Neuronal stem cell (in vitro differentiated cells): ENCODE results near the gene VPS16.

Experiments used
- DNase-seq: peaks from one replicate; pipeline ENCODE4 v3.0.0-alpha.2; 2013; ENCODE audit warnings: low spot score
- H2AFZ ChIP-seq: one replicate; pipeline ENCODE4 v1.6.1; 2013; ENCODE audit warnings: mild to moderate bottlenecking, low read length, inconsistent platforms
- H2AK5ac ChIP-seq: 2 replicates; pipeline ENCODE4 v1.6.1; 2013; ENCODE audit warnings: low read depth, mild to moderate bottlenecking, inconsistent platforms, low read length, moderate library complexity, mixed read lengths
- H2BK120ac ChIP-seq: 2 replicates; pipeline ENCODE4 v1.6.1; 2013; ENCODE audit warnings: low read depth, mild to moderate bottlenecking, inconsistent platforms, low read length, moderate library complexity, mixed read lengths
- H2BK12ac ChIP-seq: one replicate; pipeline ENCODE4 v1.6.1; 2013; ENCODE audit warnings: low read length, inconsistent platforms
- H2BK15ac ChIP-seq: 2 replicates; pipeline ENCODE4 v1.6.1; 2013; ENCODE audit warnings: mild to moderate bottlenecking, low read length, inconsistent platforms, mixed read lengths
- H2BK5ac ChIP-seq: one replicate; pipeline ENCODE4 v1.6.1; 2013; ENCODE audit warnings: inconsistent platforms, mild to moderate bottlenecking, low read length, moderate library complexity
- H3K14ac ChIP-seq: one replicate; pipeline ENCODE4 v1.6.1; 2013; ENCODE audit warnings: low read length, inconsistent platforms
- H3K18ac ChIP-seq: 2 replicates; pipeline ENCODE4 v1.6.1; 2013; ENCODE audit warnings: low read length, inconsistent platforms
- H3K23ac ChIP-seq: 2 replicates; pipeline ENCODE4 v1.6.1; 2013; ENCODE audit warnings: low read depth, mild to moderate bottlenecking, mixed read lengths, low read length, inconsistent platforms; ENCODE audit not compliant: poor library complexity
- H3K27ac ChIP-seq: replicated peaks from 3 replicates; pipeline ENCODE4 v1.5.1; 2013; ENCODE audit warnings: low read length, inconsistent platforms
- H3K27me3 ChIP-seq, 3 experiments: 2 replicates each; pipeline ENCODE4 v1.6.1; 2013; ENCODE audit warnings: low read length in 3 of 3, mild to moderate bottlenecking in 2 of 3, inconsistent platforms in 1 of 3, low read depth in 1 of 3, mixed read lengths in 1 of 3, moderate library complexity in 1 of 3; ENCODE audit not compliant: control insufficient read depth in 3 of 3, insufficient read depth in 3 of 3
- H3K36me3 ChIP-seq, 2 donors: replicated peaks in 1 of 2; 2 replicates each; pipeline ENCODE4 v1.6.1; 2013; ENCODE audit warnings: low read length in 2 of 2; ENCODE audit not compliant: control insufficient read depth in 2 of 2, insufficient read depth in 2 of 2
- H3K4ac ChIP-seq: 2 replicates; pipeline ENCODE4 v1.6.1; 2013; ENCODE audit warnings: inconsistent platforms, mild to moderate bottlenecking, low read length, moderate library complexity
- H3K4me1 ChIP-seq, 2 donors: 1 replicate in 1 of 2; 2 replicates in 1 of 2; pipeline ENCODE4 v1.6.1; 2013; ENCODE audit warnings: low read length in 2 of 2, low read depth in 1 of 2; ENCODE audit not compliant: control insufficient read depth in 2 of 2, insufficient read depth in 1 of 2
- H3K4me2 ChIP-seq: one replicate; pipeline ENCODE4 v1.6.1; 2013; ENCODE audit warnings: mild to moderate bottlenecking, low read length, inconsistent platforms; ENCODE audit not compliant: insufficient read depth, poor library complexity, severe bottlenecking
- H3K4me3 ChIP-seq, 2 donors: 2 replicates each; pipeline ENCODE4 v1.5.1; 2013; ENCODE audit warnings: low read length in 2 of 2, mild to moderate bottlenecking in 2 of 2, inconsistent platforms in 1 of 2, moderate library complexity in 1 of 2
- H3K79me1 ChIP-seq: one replicate; pipeline ENCODE4 v1.6.1; 2013; ENCODE audit warnings: low read depth, mild to moderate bottlenecking, inconsistent platforms, low read length, moderate library complexity
- H3K9ac ChIP-seq: one replicate; pipeline ENCODE4 v1.6.1; 2013; ENCODE audit warnings: mild to moderate bottlenecking, low read depth, low read length, inconsistent platforms; ENCODE audit not compliant: poor library complexity
- H3K9me3 ChIP-seq, 2 donors: replicated peaks in 1 of 2; 2 replicates each; pipeline versions ENCODE3 to v1.6.1; 2013; ENCODE audit warnings: low read length in 2 of 2, mild to moderate bottlenecking in 2 of 2, inconsistent platforms in 1 of 2, low read depth in 1 of 2, mixed read lengths in 1 of 2, moderate library complexity in 1 of 2; ENCODE audit not compliant: control insufficient read depth in 2 of 2, insufficient read depth in 1 of 2
- H4K8ac ChIP-seq: one replicate; pipeline ENCODE4 v1.6.1; 2013; ENCODE audit warnings: low read depth, mild to moderate bottlenecking, inconsistent platforms, low read length, moderate library complexity
- H4K91ac ChIP-seq: one replicate; pipeline ENCODE4 v1.6.1; 2013; ENCODE audit warnings: low read length, low read depth, mild to moderate bottlenecking, inconsistent platforms; ENCODE audit not compliant: poor library complexity
- WGBS, 2 donors: extraction: QIAGEN DNeasy Blood & Tissue Kit; methylation state at CpG; one replicate each; pipeline ENCODE4 v1.1.7; 2013; ENCODE audit warnings: missing lambda C conversion rate in 2 of 2, mixed read lengths in 1 of 2; ENCODE audit not compliant: insufficient read length in 2 of 2, insufficient replicate concordance in 1 of 2; ENCODE audit errors: extremely low coverage in 2 of 2; 5-methylcytosine and 5-hydroxymethylcytosine counted together

VPS16 gene

GRCh38 chr20:2873747-2874041 is 33.1 kb downstream of the VPS16 start:
- peaks cover 2% of the 10 kb centered on the region for H3K79me1 ChIP-seq
- no CpG with 5 or more reads among the region's 29 CpGs for WGBS, 2 donors
- DNase-seq = peak; percentile 65

DNA sequence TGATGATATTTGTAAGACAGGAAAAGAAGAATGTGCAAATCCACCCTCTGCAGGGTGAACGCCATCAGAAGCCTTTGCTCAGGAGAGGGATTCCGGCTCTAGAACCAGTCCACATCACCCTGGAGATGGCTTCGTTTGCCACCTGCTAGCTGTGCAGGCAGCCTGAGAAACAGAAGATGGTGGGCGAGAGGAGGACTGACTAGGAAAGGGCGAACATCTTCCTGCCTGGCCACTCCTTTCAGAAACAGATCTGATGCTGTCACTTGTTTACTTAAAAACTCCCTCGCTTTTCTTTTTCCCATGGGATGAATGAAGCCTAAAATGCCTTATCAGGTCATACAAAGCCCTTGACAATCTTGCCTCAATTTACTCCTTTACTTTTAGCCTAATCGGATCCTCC is 33.9 kb downstream of the VPS16 start:
- H2BK120ac ChIP-seq = no peak overlapping the region
- H3K4me3 ChIP-seq = peak overlapping the region; percentile 43 to 95
- DNase-seq = no peak
- no CpG with 5 or more reads among the region's 7 CpGs for WGBS, 2 donors
- no peak overlapping the region for H3K27ac ChIP-seq
- peaks cover 3% of the 10 kb centered on the region for H3K79me1 ChIP-seq
- H3K36me3 ChIP-seq = peaks cover 3 to 45% of the 10 kb centered on the region in 2 donors
- H2BK5ac ChIP-seq = no peak overlapping the region
- no peak overlapping the region for H2AK5ac ChIP-seq
- no peak overlapping the region for H2BK15ac ChIP-seq
- H3K4ac ChIP-seq = no peak overlapping the region
- H2BK12ac ChIP-seq = no peak overlapping the region
- no peak overlapping the region for H3K9ac ChIP-seq
- H3K4me2 ChIP-seq = peak overlapping the region; percentile 43
- H3K23ac ChIP-seq = no peak overlapping the region
- peaks cover 12 to 19% of the 10 kb centered on the region in 2 donors for H3K4me1 ChIP-seq
- H4K91ac ChIP-seq = no peak overlapping the region
- no peak overlapping the region for H3K18ac ChIP-seq
- H3K9me3 ChIP-seq = no peaks in the 10 kb centered on the region
- H3K27me3 ChIP-seq = peaks cover 0 to 4% (median 0%) of the 10 kb centered on the region in 3 experiments
- no peak overlapping the region for H2AFZ ChIP-seq
- H3K14ac ChIP-seq = no peak overlapping the region
- H4K8ac ChIP-seq = no peak overlapping the region

More at GRCh38 chr20:2873747-2874041, 33.1 kb downstream of the VPS16 start:
- no peak overlapping the region for H2BK12ac ChIP-seq
- no peaks in the 10 kb centered on the region for H3K9me3 ChIP-seq
- H2BK120ac ChIP-seq = peak overlapping the region; percentile 19
- peak overlapping the region; percentile 87 for H3K27ac ChIP-seq
- peak overlapping the region; percentile 78 for H3K18ac ChIP-seq
- no peak overlapping the region for H3K23ac ChIP-seq
- no peak overlapping the region for H4K91ac ChIP-seq
- no peak overlapping the region for H3K4ac ChIP-seq
- H3K4me1 ChIP-seq = peaks cover 12 to 19% of the 10 kb centered on the region in 2 donors
- peaks cover 0 to 4% (median 0%) of the 10 kb centered on the region in 3 experiments for H3K27me3 ChIP-seq
- peak overlapping the region; percentile 32 for H3K9ac ChIP-seq
- peak overlapping the region; percentile 40 for H2BK5ac ChIP-seq
- H3K4me3 ChIP-seq = peak overlapping the region; percentile 86 to 95
- no peak overlapping the region for H3K14ac ChIP-seq
- peak overlapping the region; percentile 84 for H2AFZ ChIP-seq
- peaks cover 3 to 39% of the 10 kb centered on the region in 2 donors for H3K36me3 ChIP-seq
- no peak overlapping the region for H2AK5ac ChIP-seq
- H4K8ac ChIP-seq = no peak overlapping the region
- H3K4me2 ChIP-seq = peak overlapping the region; percentile 47
- H2BK15ac ChIP-seq = no peak overlapping the region

GRCh38 chr20:2875690-2876203 is 35.2 kb downstream of the VPS16 start:
- Histone ChIP-seq H3K4me1 (peaks cover 10 to 14% of the 10 kb centered on the region in 2 donors), H3K4ac (no peak overlapping the region), H3K23ac (no peak overlapping the region), H3K9ac (peak overlapping the region; percentile 7), H4K91ac (no peak overlapping the region), H2AK5ac (no peak overlapping the region), H3K36me3 (peaks cover 3 to 58% of the 10 kb centered on the region in 2 donors), H3K27me3 (peaks cover 0 to 4% (median 0%) of the 10 kb centered on the region in 3 experiments), H4K8ac (no peak overlapping the region), H2BK15ac (no peak overlapping the region), H2BK120ac (no peak overlapping the region), H3K79me1 (peaks cover 3% of the 10 kb centered on the region), H2BK5ac (no peak overlapping the region), H3K4me2 (no peak overlapping the region), H2AFZ (no peak overlapping the region), H3K27ac (no peak overlapping the region), H3K18ac (no peak overlapping the region), H3K4me3 (no peak overlapping the region), H2BK12ac (no peak overlapping the region), H3K14ac (no peak overlapping the region), H3K9me3 (no peaks in the 10 kb centered on the region)
- no peak for DNase-seq
- WGBS, 2 donors = no CpG with 5 or more reads among the region's 5 CpGs

- Histone ChIP-seq H2BK12ac (no peak overlapping the region), H2AK5ac (no peak overlapping the region), H4K8ac (no peak overlapping the region), H3K27me3 (no peaks in the 10 kb centered on the region), H2BK15ac (no peak overlapping the region), H3K4me2 (no peak overlapping the region), H3K9ac (no peak overlapping the region), H3K4me3 (no peak overlapping the region), H3K14ac (no peak overlapping the region), H2BK120ac (no peak overlapping the region), H3K23ac (no peak overlapping the region), H3K9me3 (no peaks in the 10 kb centered on the region), H3K18ac (no peak overlapping the region), H3K36me3 (peaks cover 3 to 71% of the 10 kb centered on the region in 2 donors), H4K91ac (no peak overlapping the region), H3K79me1 (peaks cover 5% of the 10 kb centered on the region), H3K27ac (no peak overlapping the region), H3K4me1 (peaks cover 7 to 9% of the 10 kb centered on the region in 2 donors), H2BK5ac (no peak overlapping the region), H3K4ac (no peak overlapping the region), H2AFZ (no peak overlapping the region)
- no peak for DNase-seq
- no CpG with 5 or more reads among the region's 1 CpG for WGBS, 2 donors
Observed at GRCh38 chr20:2878515-2878914, 38.0 kb downstream of the VPS16 start.
